Activated CD8-positive, alpha-beta memory T cell treated with anti-CD3 and anti-CD28 coated beads, Interleukin-2, amount 10 ng/mL, durations not matched to agents 7 days and 5 days (primary cell): ENCODE results near the gene SLC9A3. TPM values are rescaled to one million over a fixed set of nuclear protein-coding genes. Genes with fewer than 3 reads are reported as not detected.

ENCODE experiments used
- ATAC-seq: fragments of 150-1000 bp; cut with Tn5 transposase; one replicate; pipeline ENCODE4 v1.10.0; 2021; ENCODE audit warnings: moderate library complexity
- CTCF ChIA-PET: fragments of 350-600 bp; sonication (Branson Sonifier 250); formaldehyde crosslinking; loops from one replicate; lab custom pipeline; 2021; ENCODE audit warnings: antibody characterized with exemption; lab: Charles Lee
- DNase-seq: peaks from one replicate; pipeline ENCODE4 v3.0.0-alpha.2; 2020
- H3K27ac Mint-ChIP-seq: one replicate; pipeline ENCODE4 v1.8.0; 2021; ENCODE audit warnings: mild to moderate bottlenecking, mixed read lengths
- H3K27me3 Mint-ChIP-seq: one replicate; pipeline ENCODE4 v1.8.0; 2021; ENCODE audit warnings: mixed read lengths
- H3K36me3 Mint-ChIP-seq: one replicate; pipeline ENCODE4 v1.8.0; 2021; ENCODE audit warnings: mild to moderate bottlenecking, mixed read lengths
- H3K4me1 Mint-ChIP-seq: one replicate; pipeline ENCODE4 v1.8.0; 2021; ENCODE audit warnings: mixed read lengths
- H3K4me3 Mint-ChIP-seq: one replicate; pipeline ENCODE4 v1.8.0; 2021; ENCODE audit warnings: mild to moderate bottlenecking, moderate library complexity, mixed read lengths
- H3K9me3 Mint-ChIP-seq: one replicate; pipeline ENCODE4 v1.8.0; 2022; ENCODE audit warnings: low read depth, mixed read lengths
- total RNA-seq, 2 experiments: library from RNA; stranded (reverse); gene quantifications; one replicate each; pipeline ENCODE4 v1.2.3, GENCODE V29; 2021

The SLC9A3 gene
- total RNA-seq, 2 experiments from 2014 or later, result 1.3 to 1.7 TPM

DNA sequence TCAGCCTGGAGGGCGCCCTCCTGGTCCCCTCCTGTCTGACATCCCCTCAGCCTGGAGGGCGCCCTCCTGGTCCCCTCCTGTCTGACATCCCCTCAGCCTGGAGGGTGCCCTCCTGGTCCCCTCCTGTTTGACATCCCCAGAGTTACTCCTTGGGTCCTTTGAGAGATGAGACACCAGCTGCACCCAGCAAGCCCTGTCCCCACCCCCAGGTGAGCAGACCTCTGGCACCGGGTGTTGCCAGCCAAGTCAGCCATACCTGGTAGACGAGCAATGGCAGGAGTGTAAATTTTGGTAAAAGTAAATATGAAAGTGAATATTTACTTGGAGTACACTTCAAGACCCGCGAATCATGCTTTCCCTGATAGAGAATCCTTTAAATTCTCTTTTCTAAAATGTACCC lies 55.8 kb downstream of the SLC9A3 start:
- H3K4me3 Mint-ChIP-seq, result no peak overlapping the region
- peaks cover 33% of the 10 kb centered on the region for H3K4me1 Mint-ChIP-seq
- CTCF ChIA-PET, result no interaction called here
- no peak for ATAC-seq
- H3K9me3 Mint-ChIP-seq, result no peaks in the 10 kb centered on the region
- H3K36me3 Mint-ChIP-seq, result peaks cover 17% of the 10 kb centered on the region
- DNase-seq, result no peak
- no peaks in the 10 kb centered on the region for H3K27me3 Mint-ChIP-seq
- H3K27ac Mint-ChIP-seq, result no peak overlapping the region

DNA sequence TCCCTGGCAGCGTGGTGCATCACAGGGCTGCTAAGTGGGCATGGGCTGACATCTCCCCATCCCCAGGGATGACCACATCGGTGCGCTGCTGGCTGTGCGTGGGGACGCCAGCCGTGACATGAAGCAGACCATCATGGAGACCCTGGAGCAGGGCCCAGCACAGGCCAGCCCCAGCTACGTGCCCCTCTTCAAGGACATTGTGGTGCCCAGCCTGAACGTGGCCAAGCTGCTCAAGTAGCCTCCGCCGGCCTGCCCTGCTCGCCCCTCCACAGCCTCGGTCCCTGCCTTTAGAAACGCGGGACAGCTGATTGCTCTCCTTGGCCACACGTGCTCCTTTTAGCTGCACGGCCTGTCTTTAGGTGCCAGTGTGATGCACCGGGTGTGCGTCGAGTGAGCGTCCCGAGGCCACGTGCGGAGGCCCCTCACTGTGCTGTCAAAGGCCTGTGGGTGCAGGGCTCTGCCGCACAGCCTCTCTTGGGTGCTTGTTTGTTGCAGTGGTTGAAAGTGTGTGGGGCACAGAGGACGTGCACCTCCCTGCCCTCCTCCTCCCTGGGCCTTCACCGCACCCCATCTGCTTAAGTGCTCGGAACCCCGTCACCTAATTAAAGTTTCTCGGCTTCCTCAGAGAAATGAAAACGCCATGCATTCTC lies 57.5 kb downstream of the SLC9A3 start:
- CTCF ChIA-PET, result no interaction called here
- H3K27me3 Mint-ChIP-seq, result no peaks in the 10 kb centered on the region
- no peak overlapping the region for H3K27ac Mint-ChIP-seq
- ATAC-seq, result no peak
- H3K9me3 Mint-ChIP-seq, result no peaks in the 10 kb centered on the region
- DNase-seq, result no peak
- H3K36me3 Mint-ChIP-seq, result peaks cover 30% of the 10 kb centered on the region
- H3K4me1 Mint-ChIP-seq, result peaks cover 42% of the 10 kb centered on the region
- H3K4me3 Mint-ChIP-seq, result no peak overlapping the region

DNA sequence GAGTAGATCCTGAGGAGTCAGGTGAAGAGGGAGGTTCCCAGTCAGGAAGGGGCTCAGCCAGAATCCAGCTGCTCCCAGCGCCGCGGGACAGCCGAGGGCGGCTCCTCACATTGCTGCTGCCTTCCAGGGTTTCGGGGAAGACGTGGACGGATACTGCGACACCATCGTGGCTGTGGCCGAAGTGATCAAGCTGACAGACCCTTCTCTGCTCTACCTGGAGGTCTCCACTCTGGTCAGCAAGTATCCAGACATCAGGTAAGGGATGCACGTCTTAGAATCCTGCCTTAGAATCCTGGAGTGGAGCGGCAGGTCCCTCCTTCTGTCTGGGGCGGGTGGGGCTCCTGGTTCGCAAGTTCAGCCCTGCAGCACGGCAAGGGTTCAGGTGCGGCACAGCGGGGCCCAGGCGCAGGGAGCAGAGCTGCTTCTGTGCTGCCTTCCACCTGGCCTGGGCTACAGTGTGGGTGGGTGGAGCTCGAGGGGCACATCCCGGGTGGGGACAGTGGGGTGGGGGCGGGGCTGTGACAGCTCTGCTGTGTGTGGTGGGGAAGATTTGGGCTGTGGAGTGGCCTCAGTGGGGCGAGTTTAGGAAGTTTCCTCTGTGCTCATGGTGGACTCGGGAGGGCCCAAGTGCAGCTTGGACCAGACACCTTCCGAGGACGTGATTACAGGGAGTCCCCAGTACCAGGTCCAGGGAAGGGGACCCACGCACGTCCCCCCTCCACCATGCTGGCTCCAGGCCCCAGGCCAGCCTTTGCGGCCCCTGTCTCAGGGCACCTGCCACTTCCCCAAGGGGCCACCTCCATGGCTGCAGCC lies 58.5 kb downstream of the SLC9A3 start:
- Mint-ChIP-seq H3K36me3 (peaks cover 29% of the 10 kb centered on the region), H3K9me3 (no peaks in the 10 kb centered on the region), H3K27ac (no peak overlapping the region), H3K27me3 (no peaks in the 10 kb centered on the region), H3K4me3 (no peak overlapping the region), H3K4me1 (peaks cover 35% of the 10 kb centered on the region)
- CTCF ChIA-PET, result interaction anchor here (1.0 kb wide), 1 partner anchor 13 kb away, joined by 4 read pairs; no protein-coding TSS in a partner anchor
- DNase-seq, result no peak
- no peak for ATAC-seq

DNA sequence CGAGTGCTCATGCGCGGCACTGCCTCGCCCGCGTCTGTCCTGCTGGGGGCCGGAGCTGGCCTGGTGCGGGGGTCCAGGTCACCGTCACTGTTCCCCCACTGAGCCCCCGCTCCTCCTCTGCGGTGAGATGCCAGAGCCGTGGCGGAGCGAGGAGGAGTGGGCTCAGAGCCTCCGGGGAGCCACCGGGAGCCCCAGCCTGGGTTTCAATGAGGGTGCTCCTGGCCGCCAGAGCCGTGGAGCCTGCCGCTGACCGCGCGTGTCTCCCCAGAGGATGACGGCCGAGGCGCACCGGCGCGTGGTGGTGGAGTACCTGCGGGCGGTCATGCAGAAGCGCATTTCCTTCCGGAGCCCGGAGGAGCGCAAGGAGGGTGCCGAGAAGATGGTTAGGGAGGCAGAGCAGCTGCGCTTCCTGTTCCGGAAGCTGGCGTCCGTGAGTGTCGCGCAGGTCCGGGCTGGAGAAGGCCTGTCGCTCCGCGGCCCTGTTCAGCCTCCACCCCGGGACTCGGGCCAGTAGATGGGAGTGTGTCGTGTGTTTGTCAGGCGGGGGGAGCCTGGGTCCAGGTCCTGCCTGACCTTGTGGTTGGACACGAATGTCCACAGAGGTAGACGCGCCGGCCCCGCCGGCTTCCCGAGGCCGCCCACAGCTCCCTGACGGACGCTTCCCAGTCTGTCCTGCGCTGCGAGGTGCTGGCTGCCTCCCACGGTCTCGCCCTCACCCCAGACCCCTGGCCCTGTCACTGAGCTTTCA lies 59.2 kb downstream of the SLC9A3 start:
- CTCF ChIA-PET, result interaction anchor here (1.0 kb wide), 1 partner anchor 12 kb away, joined by 4 read pairs; no protein-coding TSS in a partner anchor
- no peak overlapping the region for H3K27ac Mint-ChIP-seq

DNA sequence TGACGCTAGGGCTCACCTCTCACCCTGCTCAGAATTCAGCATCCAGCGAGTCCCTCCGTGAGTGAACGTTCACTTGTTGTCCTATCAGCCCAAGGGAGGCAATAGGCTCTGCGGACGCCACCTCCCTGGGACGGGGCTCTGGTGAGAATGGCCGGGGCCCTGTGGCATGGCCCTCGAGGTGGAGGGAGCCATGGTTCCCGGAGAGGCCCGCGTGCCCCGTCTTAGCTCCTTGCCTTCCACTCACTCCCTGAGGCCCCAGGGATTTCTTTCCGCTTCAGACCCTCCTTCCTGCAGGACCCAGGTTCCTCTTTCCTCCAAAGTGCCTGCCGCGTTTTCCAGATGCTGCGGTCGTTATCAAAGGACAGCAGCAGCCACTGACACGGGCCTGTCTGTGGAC lies 59.8 kb downstream of the SLC9A3 start:
- no peak for ATAC-seq
- CTCF ChIA-PET, result interaction anchor here (1.2 kb wide), 1 partner anchor 17 kb away, joined by 4 read pairs; no protein-coding TSS in a partner anchor
- Mint-ChIP-seq H3K27ac (peak overlapping the region; percentile 58), H3K4me1 (peaks cover 36% of the 10 kb centered on the region), H3K9me3 (no peaks in the 10 kb centered on the region), H3K36me3 (peaks cover 40% of the 10 kb centered on the region), H3K27me3 (no peaks in the 10 kb centered on the region), H3K4me3 (no peak overlapping the region)
- no peak for DNase-seq

More for the DNA sequence above, 59.2 kb downstream of the SLC9A3 start:
- H3K4me3 Mint-ChIP-seq, result no peak overlapping the region
- no peaks in the 10 kb centered on the region for H3K27me3 Mint-ChIP-seq
- DNase-seq (no peak), ATAC-seq (no peak)
- peaks cover 35% of the 10 kb centered on the region for H3K4me1 Mint-ChIP-seq
- no peaks in the 10 kb centered on the region for H3K9me3 Mint-ChIP-seq
- H3K36me3 Mint-ChIP-seq, result peaks cover 34% of the 10 kb centered on the region

DNA sequence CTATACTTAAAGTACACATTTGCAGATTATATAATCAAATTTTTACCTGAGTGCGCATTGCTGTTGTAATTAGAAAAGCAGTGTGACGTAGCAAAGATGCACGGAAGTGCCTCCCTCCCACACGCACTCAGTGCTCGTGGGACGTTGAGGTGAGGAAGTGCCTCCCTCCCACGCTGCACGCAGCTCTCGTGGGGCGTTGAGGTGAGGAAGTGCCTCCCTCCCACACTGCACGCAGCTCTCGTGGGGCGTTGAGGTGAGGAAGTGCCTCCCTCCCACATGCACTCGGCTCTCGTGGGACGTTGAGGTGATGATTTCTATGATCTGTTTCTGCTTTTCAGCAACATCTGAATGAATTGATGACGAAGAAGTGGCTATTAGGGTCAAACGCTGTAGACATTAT lies 60.3 kb downstream of the SLC9A3 start:
- Mint-ChIP-seq H3K9me3 (no peaks in the 10 kb centered on the region), H3K27me3 (no peaks in the 10 kb centered on the region), H3K27ac (peak overlapping the region; percentile 58), H3K36me3 (peaks cover 45% of the 10 kb centered on the region), H3K4me3 (no peak overlapping the region), H3K4me1 (peaks cover 41% of the 10 kb centered on the region)
- DNase-seq (peak; percentile 71), ATAC-seq (peak; percentile 61)
- CTCF ChIA-PET, result interaction anchor here (1.0 to 1.2 kb wide), 3 partner anchors 10 to 147 kb away, joined by 3 to 4 read pairs (median 4); no protein-coding TSS in a partner anchor

DNA sequence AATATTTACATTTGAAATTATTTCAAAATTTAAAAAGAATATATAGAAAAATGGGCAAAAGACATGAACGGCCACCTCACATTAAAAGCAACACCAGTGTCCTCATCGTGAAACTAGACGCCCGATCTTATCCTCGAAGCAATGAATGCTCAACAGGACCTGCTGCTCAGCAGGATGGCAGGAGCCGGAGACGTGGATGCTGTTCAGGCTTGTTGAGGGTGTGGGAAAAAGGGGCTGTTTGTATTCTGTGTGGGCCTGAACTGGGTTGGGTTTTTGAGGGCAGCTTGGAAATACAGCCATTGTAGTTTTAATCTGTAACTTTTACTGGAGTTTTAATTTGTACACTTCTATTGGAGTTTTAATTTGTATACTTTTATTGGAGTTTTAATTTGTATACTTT lies 60.9 kb downstream of the SLC9A3 start:
- H3K27me3 Mint-ChIP-seq, result no peaks in the 10 kb centered on the region
- no peaks in the 10 kb centered on the region for H3K9me3 Mint-ChIP-seq
- ATAC-seq (no peak), DNase-seq (no peak)
- H3K4me3 Mint-ChIP-seq, result no peak overlapping the region
- H3K36me3 Mint-ChIP-seq, result peaks cover 51% of the 10 kb centered on the region
- H3K4me1 Mint-ChIP-seq, result peaks cover 48% of the 10 kb centered on the region
- H3K27ac Mint-ChIP-seq, result no peak overlapping the region
- CTCF ChIA-PET, result interaction anchor here (1.0 to 1.2 kb wide), 3 partner anchors 9 to 146 kb away, joined by 3 to 4 read pairs (median 4); no protein-coding TSS in a partner anchor

DNA sequence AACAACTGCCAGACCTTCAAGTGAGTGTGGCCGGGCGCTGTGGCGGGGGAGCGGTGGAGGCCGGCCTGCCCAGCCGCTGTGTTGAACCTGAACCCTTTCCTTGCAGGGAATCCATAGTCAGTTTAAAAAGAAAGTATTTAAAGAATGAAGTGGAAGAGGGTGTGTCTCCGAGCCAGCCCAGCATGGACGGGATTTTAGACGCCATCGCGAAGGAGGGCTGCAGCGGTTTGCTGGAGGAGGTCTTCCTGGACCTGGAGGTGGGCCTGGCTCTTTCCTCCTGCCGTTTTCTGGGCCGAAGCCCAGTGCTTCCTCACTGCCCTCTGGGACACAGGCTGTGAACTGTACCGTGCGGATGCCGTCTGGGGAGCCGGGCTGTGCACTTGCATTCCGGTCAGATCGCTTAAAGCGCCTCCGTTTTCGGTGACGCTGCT lies 62.2 kb downstream of the SLC9A3 start:
- CTCF ChIA-PET, result no interaction called here
- Mint-ChIP-seq H3K4me1 (peaks cover 51% of the 10 kb centered on the region), H3K27me3 (no peaks in the 10 kb centered on the region), H3K4me3 (no peak overlapping the region), H3K27ac (no peak overlapping the region), H3K36me3 (peaks cover 56% of the 10 kb centered on the region), H3K9me3 (no peaks in the 10 kb centered on the region)
- DNase-seq (no peak), ATAC-seq (no peak)

DNA sequence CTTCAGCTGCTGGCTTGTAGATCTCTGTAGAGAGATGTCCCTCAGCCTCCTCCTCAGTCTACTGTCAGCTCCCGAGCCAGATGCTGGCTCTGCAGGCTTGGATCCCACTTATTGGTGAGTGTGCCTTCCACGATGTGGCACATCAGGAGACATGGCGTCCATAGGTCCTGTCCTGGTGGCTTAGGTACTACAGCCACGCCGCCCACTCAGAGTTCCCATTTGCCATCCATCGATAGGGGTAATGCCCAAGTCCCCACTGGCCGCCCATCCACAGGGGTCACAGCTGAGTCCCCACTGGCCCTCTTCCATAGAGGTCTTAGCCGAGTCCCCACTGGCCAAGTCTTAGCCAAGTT lies 64.0 kb downstream of the SLC9A3 start:
- Mint-ChIP-seq H3K9me3 (no peaks in the 10 kb centered on the region), H3K27me3 (no peaks in the 10 kb centered on the region), H3K27ac (no peak overlapping the region), H3K36me3 (peaks cover 62% of the 10 kb centered on the region), H3K4me3 (no peak overlapping the region), H3K4me1 (peaks cover 56% of the 10 kb centered on the region)
- DNase-seq (no peak), ATAC-seq (no peak)
- CTCF ChIA-PET, result interaction anchor here (1.8 kb wide), 1 partner anchor 14 kb away, joined by 5 read pairs; no protein-coding TSS in a partner anchor

DNA sequence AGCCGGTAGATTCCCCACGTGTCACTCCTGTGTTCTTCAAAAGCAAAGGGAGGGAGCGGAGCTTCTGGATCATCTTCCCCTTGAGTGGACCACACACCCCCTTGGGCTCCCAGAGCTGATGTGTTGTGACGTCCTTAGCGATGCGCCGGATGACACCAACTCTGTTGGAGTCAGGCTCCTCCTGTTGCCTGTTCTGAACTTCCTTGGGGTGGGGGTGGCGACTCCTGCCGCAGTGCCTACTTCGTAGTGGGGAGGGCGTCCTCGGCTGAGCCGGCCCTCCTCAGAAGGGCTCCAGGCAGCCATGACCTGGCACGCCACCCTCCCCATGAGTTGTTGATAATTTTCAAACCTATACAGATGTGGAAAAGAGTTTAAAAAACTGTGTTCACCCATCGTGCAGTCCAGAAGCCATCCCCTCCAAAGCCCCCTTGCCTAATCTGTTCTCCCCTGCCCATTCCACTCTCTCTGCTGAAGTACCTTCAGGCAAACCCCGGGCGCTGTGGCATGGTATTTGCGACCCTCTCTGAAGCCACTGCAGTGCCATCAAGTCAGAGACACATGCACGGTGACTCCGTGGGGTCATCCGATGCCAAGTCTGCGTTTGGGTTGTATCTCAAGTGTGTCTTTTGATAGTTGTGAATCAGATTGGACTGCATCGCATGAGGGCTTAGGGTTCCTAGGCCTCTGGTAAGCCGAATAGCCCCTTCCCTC lies 64.5 kb downstream of the SLC9A3 start:
- no peak for ATAC-seq
- H3K4me1 Mint-ChIP-seq, result peaks cover 56% of the 10 kb centered on the region
- CTCF ChIA-PET, result interaction anchor here (1.8 kb wide), 1 partner anchor 14 kb away, joined by 5 read pairs; no protein-coding TSS in a partner anchor
- DNase-seq, result no peak
- no peak overlapping the region for H3K27ac Mint-ChIP-seq
- H3K36me3 Mint-ChIP-seq, result peaks cover 65% of the 10 kb centered on the region
- H3K27me3 Mint-ChIP-seq, result no peaks in the 10 kb centered on the region
- no peak overlapping the region for H3K4me3 Mint-ChIP-seq
- no peaks in the 10 kb centered on the region for H3K9me3 Mint-ChIP-seq

DNA sequence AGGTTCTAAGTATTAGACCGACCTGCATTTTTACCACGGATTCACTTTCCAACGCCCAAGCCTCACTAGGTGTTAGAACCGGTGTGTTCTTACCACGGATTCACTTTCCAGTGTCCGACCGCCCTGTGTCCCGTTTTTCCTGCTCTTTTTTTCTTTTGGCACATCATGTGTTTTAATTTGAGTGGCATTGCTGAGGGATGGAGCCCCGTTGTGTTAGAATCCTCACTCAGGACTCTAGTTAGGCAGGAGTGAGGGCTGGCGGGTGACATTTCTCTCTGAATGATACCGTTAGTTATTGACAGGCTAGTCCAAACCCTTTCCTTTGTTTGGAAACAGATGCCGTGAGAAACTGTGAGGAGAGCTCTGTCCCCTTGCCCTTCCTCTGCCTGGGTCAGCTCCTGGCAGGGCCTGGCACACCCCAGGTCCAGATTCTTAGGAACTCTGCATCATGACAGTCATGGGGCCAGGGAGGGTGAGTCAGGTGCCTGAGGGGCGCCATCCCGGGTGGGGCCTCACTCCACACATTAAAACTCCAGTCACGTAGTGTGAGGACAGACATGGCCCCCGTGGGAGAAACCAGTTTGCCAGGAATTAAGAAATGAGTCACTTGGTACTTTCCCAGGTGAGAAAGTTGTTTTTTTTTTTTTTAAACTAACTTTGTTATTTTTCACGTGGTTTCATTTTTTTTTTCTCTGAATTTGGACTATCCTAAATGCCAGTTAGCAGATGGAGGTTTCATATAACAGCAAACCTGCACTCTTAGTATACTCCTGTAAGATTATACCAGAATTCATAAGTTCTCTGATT lies 65.5 kb downstream of the SLC9A3 start:
- Mint-ChIP-seq H3K4me3 (no peak overlapping the region), H3K4me1 (peaks cover 53% of the 10 kb centered on the region), H3K36me3 (peaks cover 65% of the 10 kb centered on the region), H3K27me3 (no peaks in the 10 kb centered on the region), H3K9me3 (no peaks in the 10 kb centered on the region), H3K27ac (peak overlapping the region; percentile 71)
- ATAC-seq (peak; percentile 46), DNase-seq (no peak)
- CTCF ChIA-PET, result interaction anchor here (1.8 to 2.5 kb wide), 2 partner anchors 12 to 13 kb away, joined by 5 to 12 read pairs; no protein-coding TSS in a partner anchor
